Measurements from ENCODE around the gene MAP2K5.

GRCh38 chr15:67838789-67839332, 296.4 kb downstream of the MAP2K5 start:
- TF ChIP-seq GATA2 (IDR thresholded peaks at IDR 0.05; ENCODE audit: low read depth, low read length), result no peak
- no peak for TF ChIP-seq GATA3 (IDR thresholded peaks at IDR 0.05; ENCODE audit: low read depth, low read length)

All from SH-SY5Y (cell line).